ENCODE results near the gene PLEKHH2.

Gene PLEKHH2

DNA sequence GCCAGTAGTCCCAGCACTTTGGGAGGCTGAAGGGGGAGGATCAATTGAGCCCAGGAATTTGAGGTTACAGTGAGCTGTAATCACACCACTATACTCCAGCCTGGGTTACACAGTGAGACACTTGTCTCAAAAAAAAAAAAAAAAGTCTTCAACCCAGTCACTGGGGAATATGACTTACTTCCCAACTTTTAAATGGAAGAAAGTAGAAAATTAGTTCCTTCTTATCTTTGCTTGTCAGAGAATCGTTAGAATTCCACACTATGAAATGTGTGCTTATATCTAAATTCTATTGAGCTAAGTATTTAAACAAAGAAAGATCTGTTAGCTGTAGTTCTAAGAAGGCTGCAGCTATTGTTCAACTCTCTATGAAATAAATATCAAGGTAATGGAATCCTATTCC, 159.1 kb downstream of the PLEKHH2 start:
- Histone ChIP-seq H3K23ac (ENCODE audit: low read length in 2 of 2) (no peak overlapping the region), H2BK5ac (ENCODE audit: low read depth, low read length, poor library complexity, severe bottlenecking) (no peak overlapping the region), H3K27me3 (ENCODE audit: control insufficient read depth in 1 of 2, insufficient read depth in 1 of 2, low read length in 2 of 2) (no peaks in the 10 kb centered on the region), H2AFZ (ENCODE audit: low read depth, low read length) (no peak overlapping the region), H3K4me3 (ENCODE audit: insufficient read depth in 1 of 2, low read depth in 1 of 2, low read length in 2 of 2) (no peak overlapping the region), H3K27ac (ENCODE audit: low read length, poor library complexity, severe bottlenecking) (no peak overlapping the region), H2BK120ac (ENCODE audit: low read depth, low read length) (no peak overlapping the region), H3K4me2 (ENCODE audit: low read length, poor library complexity, severe bottlenecking) (no peak overlapping the region), H3K4ac (ENCODE audit: low read depth in 1 of 2, low read length in 2 of 2) (no peak overlapping the region), H3K4me1 (ENCODE audit: control insufficient read depth, insufficient read depth, low read depth, low read length) (no peaks in the 10 kb centered on the region), H3K36me3 (ENCODE audit: control insufficient read depth in 1 of 2, insufficient read depth in 2 of 2, low read depth in 1 of 2, low read length in 2 of 2) (peaks cover 5 to 45% of the 10 kb centered on the region in 2 experiments), H3K79me1 (replicated peaks; ENCODE audit: low read length, poor library complexity, severe bottlenecking) (no peaks in the 10 kb centered on the region), H2AK5ac (ENCODE audit: low read length, severe bottlenecking) (no peak overlapping the region), H3K9ac (ENCODE audit: low read length) (no peak overlapping the region), H2BK12ac (ENCODE audit: low read length in 2 of 2) (no peak overlapping the region), H3K14ac (ENCODE audit: low read length in 2 of 2) (no peak overlapping the region), H4K8ac (ENCODE audit: low read length) (no peak overlapping the region), H3K18ac (ENCODE audit: low read depth in 1 of 2, low read length in 2 of 2) (no peak overlapping the region), H3K9me3 (ENCODE audit: control insufficient read depth, low read length) (no peaks in the 10 kb centered on the region), H4K91ac (ENCODE audit: low read length) (no peak overlapping the region), H2BK15ac (ENCODE audit: low read depth, poor library complexity, severe bottlenecking) (no peak overlapping the region)
- WGBS: no CpG with 5 or more reads among the region's 1 CpG
- DNase-seq: no peak

GRCh38 chr2:43798300-43798699, 161.2 kb downstream of the PLEKHH2 start:
- H2BK120ac ChIP-seq (ENCODE audit: low read depth, low read length): no peak overlapping the region
- no peaks in the 10 kb centered on the region for H3K4me1 ChIP-seq (ENCODE audit: control insufficient read depth, insufficient read depth, low read depth, low read length)
- no peak overlapping the region for H2BK5ac ChIP-seq (ENCODE audit: low read depth, low read length, poor library complexity, severe bottlenecking)
- H3K9ac ChIP-seq (ENCODE audit: low read length): no peak overlapping the region
- H3K4me2 ChIP-seq (ENCODE audit: low read length, poor library complexity, severe bottlenecking): no peak overlapping the region
- no peak overlapping the region for H3K14ac ChIP-seq (ENCODE audit: low read length in 2 of 2)
- H2BK15ac ChIP-seq (ENCODE audit: low read depth, poor library complexity, severe bottlenecking): no peak overlapping the region
- no peak overlapping the region for H3K27ac ChIP-seq (ENCODE audit: low read length, poor library complexity, severe bottlenecking)
- no peaks in the 10 kb centered on the region for H3K27me3 ChIP-seq (ENCODE audit: control insufficient read depth in 1 of 2, insufficient read depth in 1 of 2, low read length in 2 of 2)
- no peak overlapping the region for H4K8ac ChIP-seq (ENCODE audit: low read length)
- H2AFZ ChIP-seq (ENCODE audit: low read depth, low read length): no peak overlapping the region
- H3K79me1 ChIP-seq (replicated peaks; ENCODE audit: low read length, poor library complexity, severe bottlenecking): no peaks in the 10 kb centered on the region
- H3K23ac ChIP-seq (ENCODE audit: low read length in 2 of 2): no peak overlapping the region
- no peak overlapping the region for H3K4ac ChIP-seq (ENCODE audit: low read depth in 1 of 2, low read length in 2 of 2)
- H3K18ac ChIP-seq (ENCODE audit: low read depth in 1 of 2, low read length in 2 of 2): no peak overlapping the region
- peaks cover 5 to 49% of the 10 kb centered on the region in 2 experiments for H3K36me3 ChIP-seq (ENCODE audit: control insufficient read depth in 1 of 2, insufficient read depth in 2 of 2, low read depth in 1 of 2, low read length in 2 of 2)
- H4K91ac ChIP-seq (ENCODE audit: low read length): no peak overlapping the region
- DNase-seq: no peak
- WGBS: 62% methylated on average over 4 of the region's 4 CpGs
- H2BK12ac ChIP-seq (ENCODE audit: low read length in 2 of 2): no peak overlapping the region
- no peak overlapping the region for H2AK5ac ChIP-seq (ENCODE audit: low read length, severe bottlenecking)
- H3K9me3 ChIP-seq (ENCODE audit: control insufficient read depth, low read length): no peaks in the 10 kb centered on the region
- no peak overlapping the region for H3K4me3 ChIP-seq (ENCODE audit: insufficient read depth in 1 of 2, low read depth in 1 of 2, low read length in 2 of 2)

DNA sequence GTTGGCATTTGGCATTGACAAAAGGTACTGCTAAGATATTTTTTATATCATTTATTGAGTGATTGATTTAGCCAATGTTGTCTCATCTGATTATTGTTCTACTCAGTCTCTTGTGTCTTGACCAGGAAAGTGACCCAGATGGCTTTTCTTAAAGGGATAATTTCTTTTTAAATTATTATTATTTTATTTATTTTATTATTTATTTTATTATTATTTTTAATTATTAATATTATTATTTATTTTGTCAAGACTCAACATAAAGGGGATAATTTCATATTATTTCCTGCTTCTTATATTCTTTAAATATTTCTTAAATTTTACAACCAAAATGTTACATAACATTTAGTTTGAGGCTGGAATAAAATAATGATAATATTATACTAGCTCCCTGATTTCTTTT, 163.8 kb downstream of the PLEKHH2 start:
- Histone ChIP-seq H3K79me1 (replicated peaks; ENCODE audit: low read length, poor library complexity, severe bottlenecking) (no peaks in the 10 kb centered on the region), H2AK5ac (ENCODE audit: low read length, severe bottlenecking) (no peak overlapping the region)

DNA sequence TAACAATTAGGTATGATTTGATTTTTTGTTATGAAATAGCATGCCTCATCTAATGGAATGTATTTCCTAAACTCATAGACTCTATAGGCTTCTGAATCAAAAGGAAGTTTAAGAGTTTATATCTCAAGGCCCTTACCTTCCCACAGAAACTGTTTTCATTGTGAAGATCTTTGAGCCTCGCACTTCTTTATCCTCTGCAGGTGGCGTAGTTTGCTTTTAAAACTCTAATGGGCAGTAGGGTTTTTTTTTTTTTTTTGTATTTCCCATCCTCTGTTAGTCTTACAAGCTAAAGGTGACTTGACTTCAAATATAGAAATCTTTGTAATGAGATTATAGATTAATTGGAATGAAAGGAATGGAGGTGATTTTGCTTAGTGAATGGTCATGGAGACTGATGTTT, 165.1 kb downstream of the PLEKHH2 start:
- H2BK5ac ChIP-seq (ENCODE audit: low read depth, low read length, poor library complexity, severe bottlenecking): no peak overlapping the region
- no peak for DNase-seq
- no peak overlapping the region for H2BK120ac ChIP-seq (ENCODE audit: low read depth, low read length)
- no peak overlapping the region for H2BK12ac ChIP-seq (ENCODE audit: low read length in 2 of 2)
- H3K23ac ChIP-seq (ENCODE audit: low read length in 2 of 2): no peak overlapping the region
- no peaks in the 10 kb centered on the region for H3K79me1 ChIP-seq (replicated peaks; ENCODE audit: low read length, poor library complexity, severe bottlenecking)
- H4K91ac ChIP-seq (ENCODE audit: low read length): no peak overlapping the region
- WGBS: 80% methylated on average over 2 of the region's 2 CpGs
- H3K27me3 ChIP-seq (ENCODE audit: control insufficient read depth in 1 of 2, insufficient read depth in 1 of 2, low read length in 2 of 2): no peaks in the 10 kb centered on the region
- H3K4me3 ChIP-seq (ENCODE audit: insufficient read depth in 1 of 2, low read depth in 1 of 2, low read length in 2 of 2): no peak overlapping the region
- no peak overlapping the region for H2AK5ac ChIP-seq (ENCODE audit: low read length, severe bottlenecking)
- peaks cover 5 to 55% of the 10 kb centered on the region in 2 experiments for H3K36me3 ChIP-seq (ENCODE audit: control insufficient read depth in 1 of 2, insufficient read depth in 2 of 2, low read depth in 1 of 2, low read length in 2 of 2)
- no peak overlapping the region for H3K4ac ChIP-seq (ENCODE audit: low read depth in 1 of 2, low read length in 2 of 2)
- no peak overlapping the region for H2AFZ ChIP-seq (ENCODE audit: low read depth, low read length)
- no peaks in the 10 kb centered on the region for H3K9me3 ChIP-seq (ENCODE audit: control insufficient read depth, low read length)
- H3K14ac ChIP-seq (ENCODE audit: low read length in 2 of 2): no peak overlapping the region
- H3K4me1 ChIP-seq (ENCODE audit: control insufficient read depth, insufficient read depth, low read depth, low read length): no peaks in the 10 kb centered on the region
- H4K8ac ChIP-seq (ENCODE audit: low read length): no peak overlapping the region
- no peak overlapping the region for H3K9ac ChIP-seq (ENCODE audit: low read length)
- no peak overlapping the region for H3K4me2 ChIP-seq (ENCODE audit: low read length, poor library complexity, severe bottlenecking)
- H2BK15ac ChIP-seq (ENCODE audit: low read depth, poor library complexity, severe bottlenecking): no peak overlapping the region
- H3K27ac ChIP-seq (ENCODE audit: low read length, poor library complexity, severe bottlenecking): no peak overlapping the region
- no peak overlapping the region for H3K18ac ChIP-seq (ENCODE audit: low read depth in 1 of 2, low read length in 2 of 2)

More for the DNA sequence above, 163.8 kb downstream of the PLEKHH2 start:
- no peak overlapping the region for H2BK5ac ChIP-seq (ENCODE audit: low read depth, low read length, poor library complexity, severe bottlenecking)
- no peak overlapping the region for H3K18ac ChIP-seq (ENCODE audit: low read depth in 1 of 2, low read length in 2 of 2)
- no peak overlapping the region for H3K14ac ChIP-seq (ENCODE audit: low read length in 2 of 2)
- H4K91ac ChIP-seq (ENCODE audit: low read length): no peak overlapping the region
- H3K27ac ChIP-seq (ENCODE audit: low read length, poor library complexity, severe bottlenecking): no peak overlapping the region
- H3K4me1 ChIP-seq (ENCODE audit: control insufficient read depth, insufficient read depth, low read depth, low read length): no peaks in the 10 kb centered on the region
- no peak overlapping the region for H2BK120ac ChIP-seq (ENCODE audit: low read depth, low read length)
- DNase-seq: no peak
- no peaks in the 10 kb centered on the region for H3K9me3 ChIP-seq (ENCODE audit: control insufficient read depth, low read length)
- H3K4me2 ChIP-seq (ENCODE audit: low read length, poor library complexity, severe bottlenecking): no peak overlapping the region
- H3K27me3 ChIP-seq (ENCODE audit: control insufficient read depth in 1 of 2, insufficient read depth in 1 of 2, low read length in 2 of 2): no peaks in the 10 kb centered on the region
- H4K8ac ChIP-seq (ENCODE audit: low read length): no peak overlapping the region
- peaks cover 5 to 56% of the 10 kb centered on the region in 2 experiments for H3K36me3 ChIP-seq (ENCODE audit: control insufficient read depth in 1 of 2, insufficient read depth in 2 of 2, low read depth in 1 of 2, low read length in 2 of 2)
- H3K4ac ChIP-seq (ENCODE audit: low read depth in 1 of 2, low read length in 2 of 2): no peak overlapping the region
- H2BK12ac ChIP-seq (ENCODE audit: low read length in 2 of 2): no peak overlapping the region
- H3K23ac ChIP-seq (ENCODE audit: low read length in 2 of 2): no peak overlapping the region
- no peak overlapping the region for H2BK15ac ChIP-seq (ENCODE audit: low read depth, poor library complexity, severe bottlenecking)
- no peak overlapping the region for H3K4me3 ChIP-seq (ENCODE audit: insufficient read depth in 1 of 2, low read depth in 1 of 2, low read length in 2 of 2)
- H3K9ac ChIP-seq (ENCODE audit: low read length): no peak overlapping the region
- H2AFZ ChIP-seq (ENCODE audit: low read depth, low read length): no peak overlapping the region
